Measurements from ENCODE around the gene RAD51B.

RAD51B gene

GRCh38 chr14:68331991-68332390 is 512.4 kb downstream of the RAD51B start:
- no peak for DNase-seq (ENCODE audit: low read depth)

- DNase-seq (ENCODE audit: low read depth), result no peak
Observed at GRCh38 chr14:68333262-68333661, 513.7 kb downstream of the RAD51B start.

GRCh38 chr14:68335312-68335711 is 515.7 kb downstream of the RAD51B start:
- DNase-seq (ENCODE audit: low read depth), result no peak

- no peak for DNase-seq (ENCODE audit: low read depth)
Observed at GRCh38 chr14:68336165-68336564, 516.6 kb downstream of the RAD51B start.

- DNase-seq (ENCODE audit: low read depth), result no peak
Observed at GRCh38 chr14:68337279-68337678, 517.7 kb downstream of the RAD51B start.

- no peak for DNase-seq (ENCODE audit: low read depth)
Observed at GRCh38 chr14:68340262-68340661, 520.7 kb downstream of the RAD51B start.

- DNase-seq (ENCODE audit: low read depth), result no peak
Observed at GRCh38 chr14:68341411-68342212, 522.0 kb downstream of the RAD51B start.

- DNase-seq (ENCODE audit: low read depth), result no peak
Observed at GRCh38 chr14:68342216-68342763, 522.7 kb downstream of the RAD51B start.

- no peak for DNase-seq (ENCODE audit: low read depth)
Observed at GRCh38 chr14:68343534-68344118, 524.0 kb downstream of the RAD51B start.

GRCh38 chr14:68345738-68346137 is 526.2 kb downstream of the RAD51B start:
- peak; percentile 44 for DNase-seq (ENCODE audit: low read depth)

GRCh38 chr14:68346556-68347343 is 527.2 kb downstream of the RAD51B start:
- DNase-seq (ENCODE audit: low read depth), result no peak

- DNase-seq (ENCODE audit: low read depth), result no peak
Observed at GRCh38 chr14:68349900-68350629, 530.5 kb downstream of the RAD51B start.

GRCh38 chr14:68355415-68355814 is 535.8 kb downstream of the RAD51B start:
- DNase-seq (ENCODE audit: low read depth), result no peak

- DNase-seq (ENCODE audit: low read depth), result no peak
Observed at GRCh38 chr14:68357777-68358176, 538.2 kb downstream of the RAD51B start.

GRCh38 chr14:68358500-68358899 is 538.9 kb downstream of the RAD51B start:
- no peak for DNase-seq (ENCODE audit: low read depth)

GRCh38 chr14:68359022-68359836 is 539.6 kb downstream of the RAD51B start:
- no peak for DNase-seq (ENCODE audit: low read depth)

- no peak for DNase-seq (ENCODE audit: low read depth)
Observed at GRCh38 chr14:68359837-68360552, 540.4 kb downstream of the RAD51B start.

- DNase-seq (ENCODE audit: low read depth), result peak; percentile 72
Observed at GRCh38 chr14:68361231-68361630, 541.7 kb downstream of the RAD51B start.

- DNase-seq (ENCODE audit: low read depth), result no peak
Observed at GRCh38 chr14:68362846-68363245, 543.3 kb downstream of the RAD51B start.

GRCh38 chr14:68363466-68363842 is 543.9 kb downstream of the RAD51B start:
- DNase-seq (ENCODE audit: low read depth), result no peak
